HG03066 (cell line): ENCODE results near the gene GART.
A peak's percentile ranks its signal among the peaks of the same experiment; 100 is the strongest.
"Not testable (repeated sequence)": the region's sequence is repeated elsewhere in the genome, so short reads cannot be mapped to it uniquely, and the experiment has no call there.

Source experiments
- ATAC-seq: cut with Tn5 transposase; IDR thresholded peaks from one replicate; pipeline ENCODE4 v1.9.1; 2021; ENCODE audit warnings: low read depth; ENCODE audit not compliant: unreplicated experiment

Gene GART

DNA sequence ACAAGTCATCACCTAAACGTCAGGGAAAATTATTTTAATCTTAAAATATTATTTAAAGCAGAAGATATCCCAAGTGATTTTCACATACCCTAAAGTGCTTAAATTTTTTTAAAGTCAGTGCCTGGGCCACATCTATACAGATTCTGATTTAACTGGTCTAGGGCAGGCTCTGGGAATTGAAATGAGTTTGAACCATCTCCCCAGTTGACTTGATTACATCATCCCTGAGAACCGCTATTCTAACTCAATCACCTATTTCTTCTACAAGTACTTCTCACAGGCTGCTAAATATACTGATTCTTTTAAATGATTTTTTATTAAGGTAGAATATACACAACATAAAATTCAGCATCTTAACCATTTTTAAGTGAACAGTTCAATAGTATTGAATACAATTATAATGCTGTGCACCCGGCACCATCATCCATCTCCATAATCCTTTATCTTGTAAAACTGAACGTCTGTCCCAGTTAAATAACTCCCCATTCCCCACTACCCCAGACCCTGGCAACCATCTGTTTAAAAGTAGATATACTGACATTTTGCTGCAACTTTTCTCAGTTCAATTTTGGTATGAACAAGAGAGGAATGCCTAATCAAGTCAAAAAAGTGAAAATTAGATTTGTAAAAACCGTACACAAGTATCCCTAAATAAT, 19.5 kb downstream of the GART start:
- no peak for ATAC-seq

GRCh38 chr21:33518899-33519298, 23.0 kb downstream of the GART start:
- no peak for ATAC-seq

GRCh38 chr21:33514229-33514628, 27.7 kb downstream of the GART start:
- ATAC-seq = no peak

DNA sequence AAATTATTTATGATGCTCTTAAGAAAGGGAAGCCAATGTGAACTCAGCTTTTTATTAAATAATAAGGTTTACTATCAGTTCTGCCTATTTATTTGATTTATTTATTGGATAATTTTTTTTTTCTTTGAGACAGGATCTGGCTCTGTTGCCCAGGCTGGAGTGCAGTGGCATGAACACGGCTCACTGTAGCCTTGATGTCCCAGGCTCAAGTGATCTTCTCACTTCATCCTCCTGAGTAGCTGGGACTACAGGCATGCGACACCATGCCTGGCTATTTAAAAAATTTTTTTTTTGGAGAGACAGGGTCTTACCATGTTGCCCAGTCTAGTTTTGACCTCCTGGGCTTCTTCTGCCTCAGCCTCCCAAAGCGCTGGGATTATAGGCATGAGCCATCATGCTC, 29.4 kb downstream of the GART start:
- ATAC-seq = no peak

DNA sequence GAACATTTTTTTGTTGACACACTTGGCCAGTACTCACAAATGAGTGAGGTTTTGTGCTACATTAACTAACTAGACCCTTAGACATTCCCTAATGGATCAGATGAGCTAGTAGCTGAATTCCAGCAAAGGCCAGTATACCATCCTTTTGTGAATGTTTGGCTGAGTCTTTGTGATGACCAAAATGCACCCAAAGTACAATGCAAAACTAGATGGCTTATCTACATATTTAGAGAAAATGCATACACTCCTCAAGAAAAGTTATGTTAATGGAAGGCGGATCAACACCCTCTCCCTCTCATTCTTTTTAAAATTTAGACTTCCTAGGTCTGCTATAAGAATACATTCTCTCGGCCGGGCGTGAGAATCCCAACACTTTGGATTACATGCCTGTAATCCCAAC, 30.3 kb downstream of the GART start:
- ATAC-seq = no peak

GRCh38 chr21:33510826-33511225, 31.1 kb downstream of the GART start:
- ATAC-seq = no peak

- not testable (repeated sequence) for ATAC-seq
Observed at GRCh38 chr21:33507003-33507402, 34.9 kb downstream of the GART start.

GRCh38 chr21:33505833-33506232, 36.1 kb downstream of the GART start:
- ATAC-seq = no peak

GRCh38 chr21:33496345-33496744, 45.6 kb downstream of the GART start:
- no peak for ATAC-seq

DNA sequence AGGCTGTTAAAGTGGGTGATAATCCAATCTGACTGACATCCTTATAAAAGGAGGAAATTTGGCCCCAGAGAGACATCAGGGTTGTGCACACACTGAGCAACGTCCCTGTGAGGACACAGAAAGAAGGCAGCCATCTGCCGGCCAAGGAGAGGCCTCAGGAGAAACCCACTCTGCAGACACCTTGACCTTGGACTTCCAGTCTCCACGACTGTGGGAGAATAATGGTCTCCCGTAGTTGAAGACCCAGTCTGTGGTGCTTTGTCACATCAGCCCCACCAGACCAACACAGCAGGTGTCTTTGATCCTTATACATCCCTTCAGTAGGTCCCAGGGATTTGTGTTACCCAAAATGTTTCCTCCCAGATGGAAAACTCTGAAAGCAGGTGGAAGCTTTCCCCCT, 46.2 kb downstream of the GART start:
- no peak for ATAC-seq

DNA sequence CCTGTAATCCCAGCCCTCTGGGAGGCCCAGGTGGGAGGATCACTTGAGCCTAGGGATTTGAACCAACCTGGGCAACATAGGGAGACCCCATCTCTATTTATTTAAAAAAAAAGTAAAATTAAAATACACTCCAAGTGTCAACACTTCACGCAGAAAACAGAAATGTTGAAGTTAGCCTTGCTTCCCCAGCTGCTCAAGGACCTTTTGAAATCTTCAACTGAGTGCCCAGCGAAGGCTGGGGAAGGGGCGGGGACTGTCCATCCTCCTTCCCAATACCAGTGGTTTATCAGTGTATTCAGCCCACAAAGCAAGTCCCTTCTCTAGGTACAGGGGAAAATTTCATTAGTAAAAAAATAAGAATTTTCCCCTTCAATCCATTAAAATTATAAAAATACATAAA, 48.2 kb downstream of the GART start:
- no peak for ATAC-seq

- ATAC-seq = no peak
Observed at GRCh38 chr21:33492571-33492970, 49.3 kb downstream of the GART start.

DNA sequence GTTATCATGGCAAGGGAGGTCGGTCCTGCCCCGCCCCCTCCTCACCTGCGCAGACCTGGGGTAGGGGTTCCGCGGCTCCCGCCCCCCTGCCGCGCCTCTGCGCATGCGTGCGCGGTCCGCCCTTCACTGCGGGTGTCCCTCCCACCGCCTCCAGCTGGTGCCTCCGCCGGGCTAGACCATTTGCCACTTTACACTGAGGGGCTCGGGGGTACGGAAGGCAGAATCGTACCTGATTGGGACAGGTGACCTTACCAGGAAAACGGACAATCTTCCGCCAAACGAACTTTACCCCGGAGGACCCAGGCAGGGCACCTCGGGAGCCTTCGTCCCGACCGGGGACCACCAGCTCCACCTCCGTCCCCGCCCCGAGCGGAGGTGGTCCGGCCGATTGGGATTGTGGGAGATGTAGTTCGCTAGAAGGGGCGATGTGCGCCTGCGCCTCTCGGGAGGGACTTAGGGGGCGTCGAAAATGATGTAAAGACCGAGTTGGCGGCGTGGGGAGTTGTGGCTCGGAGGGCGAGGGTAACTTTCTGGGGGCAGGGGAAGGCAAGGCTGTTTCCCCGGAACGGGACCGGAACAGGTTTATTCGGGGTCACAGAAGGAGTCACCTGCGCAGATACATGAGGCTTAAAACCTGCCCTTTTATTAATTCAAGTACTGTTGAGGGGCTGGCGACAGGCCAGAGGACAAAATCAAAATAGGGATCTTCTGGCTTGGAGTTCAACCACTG, 50.4 kb downstream of the GART start, which contains the start of gene DNAJC28:
Gene DNAJC28, minus strand, starts transcription at position 344 of the 730 bp plus-strand sequence. CDS start 2,323 bp downstream, outside the sequence.
- ATAC-seq = peak; percentile 96

DNA sequence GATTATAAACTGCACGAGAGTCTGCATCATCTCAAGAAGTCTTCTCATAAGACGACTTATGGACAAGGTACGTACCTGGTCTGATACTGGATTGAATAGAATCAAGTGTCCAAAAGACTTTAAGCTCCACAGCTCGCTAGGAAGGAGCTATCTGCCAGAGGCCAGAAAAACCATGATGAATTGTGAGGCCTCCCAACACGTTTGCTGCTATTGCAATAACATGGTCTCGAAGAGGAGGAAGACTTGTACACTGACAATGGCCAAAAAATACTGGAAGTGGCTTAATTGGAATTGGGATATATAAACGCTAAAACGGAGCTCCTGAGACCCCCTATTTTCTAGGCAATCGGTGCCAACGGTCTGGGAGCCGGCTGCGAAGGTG, 50.9 kb downstream of the GART start:
- ATAC-seq = no peak

- no peak for ATAC-seq
Observed at GRCh38 chr21:33488936-33489335, 53.0 kb downstream of the GART start.

GRCh38 chr21:33487996-33488395, 53.9 kb downstream of the GART start:
- no peak for ATAC-seq

DNA sequence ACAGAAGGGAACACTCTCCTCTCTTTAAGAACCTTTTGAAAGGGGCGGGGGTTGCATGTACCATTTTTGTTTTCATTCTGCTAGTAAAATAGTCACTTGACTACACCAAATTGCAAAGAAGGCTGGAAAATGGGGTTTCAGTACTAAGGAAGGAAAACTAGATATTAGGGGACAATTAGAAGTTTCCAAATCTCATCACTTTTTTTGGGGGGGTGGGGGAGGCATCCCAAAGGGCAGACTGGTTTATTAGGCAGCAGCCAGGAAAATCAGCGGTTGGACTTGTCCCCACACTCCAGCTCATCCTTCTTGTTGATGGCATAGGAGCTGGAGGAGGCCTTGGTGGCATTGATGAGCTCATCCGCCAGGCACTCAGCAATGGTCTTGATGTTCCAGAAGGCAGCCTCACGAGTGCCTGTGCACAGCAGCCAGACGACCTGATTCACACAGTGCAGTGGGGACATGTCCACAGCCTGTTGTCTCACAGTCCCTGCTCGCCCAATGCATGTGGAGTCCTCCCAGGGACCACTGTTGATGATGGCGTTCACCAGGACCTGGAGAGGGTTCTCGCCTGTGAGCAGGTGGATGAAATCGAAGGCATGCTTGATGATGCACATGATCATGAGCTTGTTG, 60.5 kb downstream of the GART start:
- ATAC-seq = no peak

DNA sequence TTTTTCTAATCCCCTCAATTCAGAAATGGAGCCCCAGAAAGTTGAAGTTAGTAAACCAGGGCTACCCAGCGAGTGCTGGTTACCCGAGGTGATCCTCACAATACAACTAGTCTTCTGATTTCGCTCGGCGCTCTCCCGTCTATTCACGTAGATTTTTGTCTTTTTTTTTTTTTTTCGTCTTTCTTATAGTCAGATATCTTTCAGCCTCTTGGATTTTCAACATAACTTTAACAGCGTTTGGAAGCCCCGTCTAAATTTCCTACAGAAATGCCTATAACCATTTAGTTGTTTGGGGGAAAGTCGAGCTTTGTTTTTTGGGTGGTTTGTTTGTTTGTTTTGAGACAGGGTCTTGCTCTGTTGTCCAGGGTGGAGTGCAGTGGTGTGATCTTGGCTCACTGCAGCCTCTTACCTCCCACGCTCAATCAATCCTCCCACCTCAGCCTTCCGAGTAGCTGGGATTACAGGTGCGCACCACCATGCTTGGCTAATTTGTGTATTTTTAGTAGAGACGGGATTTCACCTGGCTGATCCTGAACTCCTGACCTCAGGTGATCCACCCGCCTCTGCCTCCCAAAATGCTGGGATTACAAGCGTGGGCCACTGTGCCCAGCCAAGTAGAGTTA, 61.3 kb downstream of the GART start:
- ATAC-seq = no peak

DNA sequence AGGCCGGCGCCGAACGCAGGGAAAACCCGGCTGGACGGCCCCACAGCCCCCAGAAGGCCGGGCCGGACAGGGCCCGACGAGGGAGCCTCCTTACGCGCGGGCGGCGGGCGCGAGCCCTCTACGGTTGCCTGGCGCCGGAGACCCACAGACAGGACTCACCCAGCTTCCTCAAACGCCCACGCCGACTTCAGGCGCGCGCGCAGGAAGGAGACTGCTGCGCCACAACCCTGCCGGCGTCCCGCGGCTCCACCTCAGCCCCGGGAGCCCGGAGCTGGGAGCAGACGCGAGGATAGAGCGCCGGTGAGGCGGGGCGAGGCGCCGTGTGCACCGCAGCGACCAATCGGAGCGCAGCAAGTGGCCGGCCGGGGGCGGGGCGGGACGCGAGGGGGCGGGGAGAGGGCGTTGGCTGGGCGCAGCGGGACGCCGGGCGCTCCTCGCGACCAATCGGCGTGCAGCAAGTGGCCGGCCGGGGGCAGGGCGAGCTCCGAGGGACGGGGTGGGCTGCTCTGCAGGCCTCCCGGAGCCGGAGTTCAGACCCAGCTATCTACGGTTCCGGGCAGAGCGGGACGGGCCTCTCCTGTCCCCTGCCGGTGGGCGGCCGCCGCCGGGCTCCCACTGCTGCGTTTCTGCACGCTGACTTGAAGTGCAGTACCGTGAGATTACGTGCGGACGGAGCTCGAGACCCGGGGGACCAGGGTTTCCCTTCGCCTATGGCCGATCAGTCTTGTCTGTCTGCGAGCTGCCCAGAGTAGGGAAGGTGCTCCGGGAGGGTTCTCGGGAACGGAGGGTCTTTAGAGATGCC, 62.0 kb downstream of the GART start, which contains the start of gene TMEM50B:
Gene TMEM50B, minus strand, starts transcription at position 296 of the 802 bp plus-strand sequence. CDS start 11,089 bp downstream, outside the sequence.
- ATAC-seq = peak; percentile 85

- peak; percentile 32 for ATAC-seq
Observed at GRCh38 chr21:33478935-33479678, 62.8 kb downstream of the GART start.
